OCI-LY1 (cell line): Measurements from ENCODE around the gene MARF1.

Experiments
- CTCF ChIP-seq: fragments of 200-600 bp; sonication (generic), shearing (Covaris generic); IDR thresholded peaks from 2 replicates; pipeline ENCODE4 v1.5.1; 2017; ENCODE audit warnings: mild to moderate bottlenecking, antibody characterized with exemption, low read length, moderate library complexity, mixed read lengths
- EZH2 ChIP-seq: fragments of 200-600 bp; sonication (generic), shearing (Covaris generic); IDR thresholded peaks from 2 replicates; pipeline ENCODE4 v1.8.0; 2017; ENCODE audit warnings: borderline replicate concordance, mixed run types, mild to moderate bottlenecking, antibody characterized with exemption, low read length, moderate library complexity, mixed read lengths

- no peak for TF ChIP-seq CTCF
- no peak for TF ChIP-seq EZH2
Observed at GRCh38 chr16:15585956-15586355, 57.0 kb downstream of the MARF1 start.
